Suprapubic skin (tissue), 4 donors: ENCODE results near the gene XRCC5. TPM values are rescaled to one million over a fixed set of nuclear protein-coding genes. Genes with fewer than 3 reads are reported as not detected.

Source experiments
- DNase-seq, 2 donors: peaks; one replicate each; pipeline ENCODE4 v3.0.0-alpha.2; 2019; ENCODE audit warnings: low spot score in 2 of 2
- H3K27ac ChIP-seq: fragments of 200-600 bp; sonication (generic); one replicate; pipeline ENCODE4 v1.5.1; 2019
- H3K27me3 ChIP-seq: fragments of 200-600 bp; sonication (generic); one replicate; pipeline ENCODE4 v1.5.1; 2019
- H3K36me3 ChIP-seq: fragments of 200-600 bp; sonication (generic); one replicate; pipeline ENCODE4 v1.5.1; 2019
- H3K4me1 ChIP-seq: fragments of 200-600 bp; sonication (generic); one replicate; pipeline ENCODE4 v1.5.1; 2019
- H3K4me3 ChIP-seq: fragments of 200-600 bp; sonication (generic); one replicate; pipeline ENCODE4 v1.5.1; 2019; ENCODE audit warnings: mild to moderate bottlenecking
- H3K9me3 ChIP-seq: fragments of 200-600 bp; sonication (generic); one replicate; pipeline ENCODE4 v1.5.1; 2019
- CTCF ChIP-seq, 2 donors: fragments of 200-600 bp in 1 of 2; fragments of 450-650 bp in 1 of 2; sonication (generic) in 1 of 2; IDR thresholded peaks; one replicate each; pipeline ENCODE4 v1.5.1; 2016 to 2019; ENCODE audit warnings: antibody characterized with exemption in 2 of 2, mild to moderate bottlenecking in 1 of 2, moderate library complexity in 1 of 2
- EP300 ChIP-seq: sonication (generic); formaldehyde crosslinking; IDR thresholded peaks from one replicate; pipeline ENCODE4 v1.6.1; 2017; ENCODE audit warnings: antibody characterized with exemption
- POLR2A ChIP-seq, 2 donors: fragments of 450-650 bp; IDR thresholded peaks; one replicate each; pipeline ENCODE4 v1.6.1; 2017; ENCODE audit warnings: antibody characterized with exemption in 2 of 2, mild to moderate bottlenecking in 2 of 2, moderate library complexity in 2 of 2
- POLR2AphosphoS5 ChIP-seq, 3 donors: sonication (generic); formaldehyde crosslinking; IDR thresholded peaks; one replicate each; pipeline ENCODE4 v1.6.1; 2017; ENCODE audit warnings: antibody characterized with exemption in 3 of 3
- WGBS: methylation state at CpG from one replicate; pipeline ENCODE4 v1.1.5; 2018; 5-methylcytosine and 5-hydroxymethylcytosine counted together
- total RNA-seq, 4 donors: library from RNA; depleted of rRNA; stranded (reverse); fragments of >200 nt; gene quantifications; one replicate each; pipeline ENCODE4 v1.1.0, GENCODE V29; 2016

The XRCC5 gene
- total RNA-seq, 4 donors from 2014 or later, result 122 to 153 (median 136) TPM

GRCh38 chr2:216142540-216142939 lies 33.4 kb downstream of the XRCC5 start:
- H3K4me3 ChIP-seq, result no peak overlapping the region
- no peaks in the 10 kb centered on the region for H3K4me1 ChIP-seq
- 78% methylated on average over 1 of the region's 1 CpG for WGBS
- no peaks in the 10 kb centered on the region for H3K27me3 ChIP-seq
- DNase-seq, result no peak
- TF ChIP-seq POLR2AphosphoS5 (IDR thresholded peaks at IDR 0.05) (no peak), EP300 (no peak), CTCF (IDR thresholded peaks at IDR 0.05) (no peak), POLR2A (IDR thresholded peaks at IDR 0.05) (no peak)
- no peak overlapping the region for H3K27ac ChIP-seq
- no peaks in the 10 kb centered on the region for H3K9me3 ChIP-seq
- H3K36me3 ChIP-seq, result peaks cover 89% of the 10 kb centered on the region

DNA sequence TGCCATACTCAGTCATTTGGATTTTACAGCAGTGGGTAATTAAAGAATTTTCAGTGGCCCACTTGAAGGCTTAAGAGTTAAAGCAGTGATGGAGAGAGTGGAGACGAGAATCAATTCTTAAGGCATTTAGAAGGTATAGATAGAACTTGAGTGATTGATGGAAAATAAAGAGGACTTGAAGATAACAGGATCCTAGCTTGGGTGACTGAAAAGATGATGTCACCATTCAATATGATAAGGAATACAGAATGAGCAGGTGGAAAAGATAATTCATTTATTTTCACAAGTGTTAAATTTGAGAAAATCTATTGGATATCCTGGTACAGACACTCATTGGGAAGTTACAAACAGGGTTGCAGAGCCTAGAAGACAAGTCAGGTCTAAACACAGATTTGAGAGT lies 35.2 kb downstream of the XRCC5 start:
- DNase-seq, result no peak
- Histone ChIP-seq H3K9me3 (no peaks in the 10 kb centered on the region), H3K36me3 (peaks cover 89% of the 10 kb centered on the region), H3K27me3 (no peaks in the 10 kb centered on the region), H3K4me1 (no peaks in the 10 kb centered on the region), H3K4me3 (no peak overlapping the region), H3K27ac (no peak overlapping the region)
- TF ChIP-seq POLR2AphosphoS5 (IDR thresholded peaks at IDR 0.05) (no peak), POLR2A (IDR thresholded peaks at IDR 0.05) (no peak), CTCF (IDR thresholded peaks at IDR 0.05) (no peak), EP300 (no peak)
- 95% methylated on average over 1 of the region's 1 CpG for WGBS

GRCh38 chr2:216144857-216145256 lies 35.7 kb downstream of the XRCC5 start:
- no peak for DNase-seq
- TF ChIP-seq POLR2AphosphoS5 (IDR thresholded peaks at IDR 0.05), result no peak
- no peak for TF ChIP-seq CTCF (IDR thresholded peaks at IDR 0.05)
- TF ChIP-seq EP300, result no peak
- no peak for TF ChIP-seq POLR2A (IDR thresholded peaks at IDR 0.05)
- WGBS, result 95% methylated on average over 4 of the region's 4 CpGs
- Histone ChIP-seq H3K9me3 (no peaks in the 10 kb centered on the region), H3K27me3 (no peaks in the 10 kb centered on the region), H3K27ac (no peak overlapping the region), H3K4me3 (no peak overlapping the region), H3K4me1 (no peaks in the 10 kb centered on the region), H3K36me3 (peaks cover 89% of the 10 kb centered on the region)

DNA sequence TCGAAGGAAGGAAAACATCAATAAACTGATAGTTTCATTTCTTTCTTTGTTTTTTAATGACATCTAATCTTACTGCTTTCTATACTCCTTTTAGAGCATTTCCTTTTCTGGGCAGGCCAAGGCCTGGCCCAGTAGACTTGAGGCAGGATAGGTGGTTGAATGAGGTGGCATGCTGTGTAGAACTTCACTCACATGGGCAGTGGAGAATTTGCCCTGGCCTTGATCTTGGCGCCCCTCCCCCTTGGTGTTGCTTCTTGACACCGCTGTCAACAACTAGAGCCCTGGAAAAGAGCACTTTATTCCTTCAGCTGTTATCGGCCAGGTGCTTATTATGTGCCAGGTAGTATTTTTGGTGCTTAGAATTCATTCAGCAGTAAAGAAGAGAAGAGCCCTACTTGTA lies 37.4 kb downstream of the XRCC5 start:
- Histone ChIP-seq H3K27ac (no peak overlapping the region), H3K27me3 (no peaks in the 10 kb centered on the region), H3K4me1 (no peaks in the 10 kb centered on the region), H3K36me3 (peaks cover 91% of the 10 kb centered on the region), H3K9me3 (no peaks in the 10 kb centered on the region), H3K4me3 (no peak overlapping the region)
- WGBS, result 71% methylated on average over 4 of the region's 4 CpGs
- TF ChIP-seq POLR2A (IDR thresholded peaks at IDR 0.05), result no peak
- TF ChIP-seq CTCF (IDR thresholded peaks at IDR 0.05), result no peak
- TF ChIP-seq EP300, result no peak
- TF ChIP-seq POLR2AphosphoS5 (IDR thresholded peaks at IDR 0.05), result no peak
- DNase-seq, result no peak

GRCh38 chr2:216147172-216148131 lies 38.3 kb downstream of the XRCC5 start:
- no peak for DNase-seq
- Histone ChIP-seq H3K9me3 (no peaks in the 10 kb centered on the region), H3K27ac (no peak overlapping the region), H3K27me3 (no peaks in the 10 kb centered on the region), H3K36me3 (peaks cover 88% of the 10 kb centered on the region), H3K4me3 (no peak overlapping the region), H3K4me1 (no peaks in the 10 kb centered on the region)
- WGBS, result 95% methylated on average over 5 of the region's 5 CpGs
- TF ChIP-seq POLR2AphosphoS5 (IDR thresholded peaks at IDR 0.05) (no peak), EP300 (no peak), POLR2A (IDR thresholded peaks at IDR 0.05) (no peak), CTCF (IDR thresholded peaks at IDR 0.05) (no peak)
